Astrocyte (in vitro differentiated cells and primary cell): Measurements from ENCODE around the gene CBFA2T2.

Source experiments
- CTCF ChIP-seq: IDR thresholded peaks from 2 replicates; pipeline ENCODE4 v1.5.1; 2011; ENCODE audit warnings: low read depth, mild to moderate bottlenecking, inconsistent platforms, low read length, moderate library complexity; ENCODE audit not compliant: insufficient read depth
- EZH2 ChIP-seq: IDR thresholded peaks from 2 replicates; pipeline ENCODE4 v1.6.1; 2012; ENCODE audit warnings: mild to moderate bottlenecking, low read length, inconsistent platforms; ENCODE audit not compliant: insufficient read depth

GRCh38 chr20:33658510-33658909 is 168.6 kb downstream of the CBFA2T2 start:
- TF ChIP-seq CTCF (no peak), EZH2 (no peak)
